HG02798 (cell line): ENCODE results near the gene CDX2.
"Not testable (repeated sequence)": the region's sequence is repeated elsewhere in the genome, so short reads cannot be mapped to it uniquely, and the experiment has no call there.

Experiments used
- ATAC-seq: cut with Tn5 transposase; IDR thresholded peaks from one replicate; pipeline ENCODE4 v1.9.1; 2021; ENCODE audit warnings: mild to moderate bottlenecking; ENCODE audit not compliant: unreplicated experiment, poor library complexity

The CDX2 gene

GRCh38 chr13:27969082-27969865 lies at the start of gene CDX2:
Gene CDX2 (minus strand): TSS chr13:27969315. CDS start chr13:27969006, 309 bp downstream.
- no peak for ATAC-seq

DNA sequence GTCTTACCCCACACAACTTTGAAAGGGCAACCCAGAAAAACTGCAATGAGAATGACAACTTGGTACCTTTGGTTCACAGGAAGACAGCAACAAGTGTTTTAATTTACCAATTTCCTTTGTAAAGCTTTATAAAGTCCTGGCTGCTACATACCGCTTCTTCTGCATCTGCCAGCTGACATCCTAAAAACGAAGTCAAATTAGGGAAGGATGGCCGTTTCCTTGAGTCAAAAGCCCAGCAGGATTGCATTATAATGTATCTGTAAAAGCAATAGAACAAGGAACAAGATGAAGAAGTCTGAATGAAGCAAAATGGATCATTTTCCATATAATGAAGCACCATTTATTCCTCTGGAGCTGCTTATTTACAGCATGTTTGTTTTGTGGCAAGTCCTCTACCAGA lies 45.2 kb upstream of the CDX2 start:
- no peak for ATAC-seq

DNA sequence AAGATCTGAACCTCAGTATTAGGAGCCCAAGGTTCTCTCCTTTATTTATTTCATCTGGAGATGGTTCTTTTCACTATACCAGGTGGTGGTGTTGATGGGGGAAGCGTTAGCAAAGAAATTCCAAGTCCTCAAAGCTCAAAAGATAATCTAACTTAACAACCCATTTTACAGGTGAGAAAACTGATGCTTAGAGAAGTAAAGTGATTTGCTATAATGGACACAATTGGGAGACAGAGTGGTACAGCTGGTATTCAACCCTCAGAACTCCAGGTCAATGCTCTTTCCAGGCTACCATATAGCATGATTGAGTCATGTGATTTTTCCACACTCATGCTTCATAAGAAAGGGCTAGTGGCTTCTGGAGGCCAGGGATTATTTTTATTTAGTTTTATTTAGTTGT lies 44.4 kb upstream of the CDX2 start:
- ATAC-seq: no peak

DNA sequence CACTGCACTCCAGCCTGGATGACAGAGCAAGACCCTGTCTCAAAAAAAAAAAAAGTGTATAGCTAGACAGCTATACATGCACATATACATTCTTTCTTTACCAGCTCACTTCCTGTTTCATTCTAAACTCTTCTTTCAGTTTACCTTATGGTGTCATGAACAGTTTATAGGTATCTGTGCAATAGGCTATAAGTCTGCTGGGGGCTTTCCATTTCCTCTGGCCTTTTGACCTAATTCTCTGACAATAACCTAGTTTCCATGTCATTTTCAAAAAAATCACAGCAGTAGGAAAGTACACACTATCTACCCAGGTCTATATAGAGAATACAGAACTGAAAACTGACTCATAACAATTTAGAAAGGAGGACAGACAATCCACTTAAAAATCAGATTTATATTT lies 43.8 kb upstream of the CDX2 start:
- peak; percentile 82 for ATAC-seq

- ATAC-seq: peak; percentile 4
These were observed 43.3 kb upstream of the CDX2 start for GRCh38 chr13:28012383-28012782.

- no peak for ATAC-seq
These were observed 40.9 kb upstream of the CDX2 start for GRCh38 chr13:28010046-28010445.

DNA sequence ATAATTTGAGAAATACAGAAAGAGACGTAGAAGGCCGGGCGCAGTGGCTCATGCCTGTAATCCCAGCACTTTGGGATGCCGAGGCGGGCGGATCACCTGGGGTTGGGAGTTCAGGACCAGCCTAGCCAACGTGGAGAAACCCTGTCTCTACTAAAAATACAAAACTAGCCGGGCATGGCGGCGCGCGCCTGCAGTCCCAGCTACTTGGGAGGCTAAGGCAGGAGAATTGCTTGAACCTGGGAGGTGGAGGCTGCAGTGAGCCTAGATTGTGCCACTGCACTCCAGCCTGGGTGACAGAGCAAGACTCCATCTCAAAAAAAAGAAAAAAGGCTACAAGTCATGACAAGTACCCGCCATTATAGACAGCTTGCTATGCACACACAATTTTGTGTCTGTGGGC lies 35.9 kb upstream of the CDX2 start:
- not testable (repeated sequence) for ATAC-seq

- ATAC-seq: no peak
These were observed 34.0 kb upstream of the CDX2 start for GRCh38 chr13:28002886-28003698.

- no peak for ATAC-seq
These were observed 32.8 kb upstream of the CDX2 start for GRCh38 chr13:28001837-28002473.

GRCh38 chr13:28001049-28001448 lies 31.9 kb upstream of the CDX2 start:
- ATAC-seq: no peak

GRCh38 chr13:28000567-28000966 lies 31.5 kb upstream of the CDX2 start:
- ATAC-seq: no peak

DNA sequence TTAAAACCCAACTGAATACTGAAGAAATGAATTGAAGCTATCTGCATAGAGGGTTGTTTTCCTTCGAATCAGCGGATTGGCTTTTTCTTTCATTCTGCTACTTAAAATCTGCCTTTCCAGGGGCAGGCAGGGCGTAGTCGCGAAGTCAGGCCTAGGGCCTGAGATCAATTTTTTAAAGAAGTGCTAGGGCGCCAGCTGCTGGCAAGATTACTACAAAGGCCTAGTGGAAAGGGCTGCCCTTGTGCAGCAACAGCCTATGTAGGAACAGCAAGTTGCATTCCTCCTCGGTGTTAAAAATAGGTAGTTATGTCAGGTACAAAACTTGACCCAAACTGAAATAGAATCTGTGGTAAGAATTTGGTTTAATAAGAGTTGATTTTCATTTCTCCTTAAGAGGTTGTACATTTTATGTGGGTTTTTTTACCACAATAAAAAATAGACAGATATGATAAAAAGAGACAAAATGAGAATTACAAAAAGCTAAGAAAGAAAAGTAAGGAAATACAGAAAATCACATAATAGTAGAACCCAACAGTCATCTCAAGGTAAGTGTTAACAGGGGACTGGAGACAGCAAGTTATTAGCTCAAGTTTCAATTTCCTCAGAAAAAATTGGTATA lies 28.9 kb upstream of the CDX2 start:
- ATAC-seq: no peak

GRCh38 chr13:27991881-27992280 lies 22.8 kb upstream of the CDX2 start:
- ATAC-seq: no peak

DNA sequence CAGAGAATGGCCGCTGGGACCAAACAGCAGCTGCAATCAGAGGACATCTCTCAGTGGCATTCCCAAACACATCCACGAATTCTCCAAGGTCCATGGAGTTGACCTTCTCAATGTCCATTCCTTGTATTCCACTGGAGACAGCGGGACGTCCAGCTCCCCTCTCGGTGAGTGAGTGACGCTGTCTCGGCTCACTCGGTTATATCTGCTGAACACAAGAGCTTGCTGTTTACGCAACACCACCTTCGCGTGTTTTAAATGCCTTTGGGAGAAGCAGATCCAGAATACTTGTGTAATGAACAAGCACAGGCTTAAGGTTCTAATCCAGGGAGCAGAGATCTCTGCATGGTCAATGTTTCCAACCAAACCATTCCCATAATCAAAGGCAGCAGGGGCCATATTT lies 19.4 kb upstream of the CDX2 start, which contains the start of gene URAD:
URAD (minus strand) TSS at position 174 of the 400 bp plus-strand sequence; CDS start at position 118, 56 bp downstream.
- no peak for ATAC-seq

- ATAC-seq: no peak
These were observed 16.5 kb upstream of the CDX2 start for GRCh38 chr13:27985600-27985999.

GRCh38 chr13:27982361-27982760 lies 13.2 kb upstream of the CDX2 start:
- no peak for ATAC-seq

DNA sequence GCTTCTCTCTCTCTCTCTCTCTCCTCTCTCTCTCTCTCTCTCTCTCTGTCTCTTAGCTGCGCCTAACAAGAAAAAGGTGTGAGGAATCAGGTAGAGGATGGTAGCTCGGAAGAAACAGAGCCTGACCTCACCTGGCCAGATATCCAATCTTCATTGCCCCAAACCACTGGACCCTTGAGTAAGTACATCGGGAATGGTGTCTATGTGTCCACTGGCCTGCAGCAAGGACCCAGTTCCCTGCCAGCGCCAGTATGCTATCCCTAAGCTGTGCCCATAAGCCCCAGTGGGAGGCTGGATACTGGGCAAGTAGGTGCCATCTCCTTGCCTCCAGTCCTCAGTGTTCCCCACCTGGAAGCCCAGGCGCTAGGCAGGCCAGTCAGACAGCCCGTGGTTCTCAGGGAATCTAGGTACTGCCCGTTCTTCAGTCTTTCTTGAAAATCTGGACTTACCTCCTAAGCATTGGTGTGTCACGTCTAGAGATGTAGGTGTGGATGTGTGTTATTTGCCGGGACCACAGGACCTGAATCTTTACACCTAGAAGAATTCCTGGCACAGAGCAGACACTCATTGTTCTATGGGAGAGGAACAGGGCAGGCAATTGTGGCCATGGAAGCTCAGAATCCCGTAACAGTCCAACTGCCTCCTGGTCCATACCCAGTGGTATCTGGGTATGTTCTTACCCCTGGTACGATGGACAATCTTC lies 12.0 kb upstream of the CDX2 start:
- ATAC-seq: no peak

GRCh38 chr13:27980280-27980998 lies 11.3 kb upstream of the CDX2 start:
- no peak for ATAC-seq

- no peak for ATAC-seq
These were observed 10.7 kb upstream of the CDX2 start for GRCh38 chr13:27979765-27980279.
